CD8-positive, alpha-beta memory T cell (primary cell): Measurements from ENCODE around the gene LPIN1. TPM values are rescaled to one million over a fixed set of nuclear protein-coding genes. Genes with fewer than 3 reads are reported as not detected.

Experiments used
- CTCF ChIA-PET: fragments of 350-600 bp; sonication (Branson Sonifier 250); formaldehyde crosslinking; loops from one replicate; lab custom pipeline; 2021; ENCODE audit warnings: antibody characterized with exemption; lab: Charles Lee
- POLR2A ChIA-PET: fragments of 350-600 bp; sonication (Branson Sonifier 250); formaldehyde crosslinking; loops from one replicate; lab custom pipeline; 2021; ENCODE audit warnings: antibody characterized with exemption; lab: Charles Lee
- DNase-seq, 5 donors: peaks; one replicate each; pipeline versions ENCODE4 v3.0.0 to v3.0.0-alpha.2; 2020 to 2022; ENCODE audit warnings: mixed read lengths in 1 of 5
- H3K27ac ChIP-seq: one replicate; pipeline ENCODE4 v1.7.0; 2013; ENCODE audit warnings: low read depth, mild to moderate bottlenecking, low read length, moderate library complexity
- H3K27me3 ChIP-seq: 2 replicates; pipeline ENCODE4 v1.7.0; 2013; ENCODE audit warnings: low read length, mild to moderate bottlenecking; ENCODE audit not compliant: insufficient read depth, poor library complexity, severe bottlenecking
- H3K36me3 ChIP-seq: 2 replicates; pipeline ENCODE4 v1.7.0; 2013; ENCODE audit warnings: mild to moderate bottlenecking, low read length, moderate library complexity; ENCODE audit not compliant: insufficient read depth
- H3K4me1 ChIP-seq: 2 replicates; pipeline ENCODE4 v1.7.0; 2013; ENCODE audit warnings: mild to moderate bottlenecking, low read length, moderate library complexity; ENCODE audit not compliant: insufficient read depth
- H3K4me3 ChIP-seq: 2 replicates; pipeline ENCODE4 v1.7.0; 2013; ENCODE audit warnings: mild to moderate bottlenecking, low read length
- H3K9me3 ChIP-seq: 2 replicates; pipeline ENCODE4 v1.7.0; 2013; ENCODE audit warnings: mild to moderate bottlenecking, low read length
- H3K27ac Mint-ChIP-seq, 8 donors: one replicate each; pipeline ENCODE4 v1.8.0; 2020 to 2021; ENCODE audit warnings: mixed read lengths in 8 of 8, mild to moderate bottlenecking in 6 of 8, inconsistent platforms in 3 of 8, moderate library complexity in 3 of 8
- H3K27me3 Mint-ChIP-seq, 2 donors: one replicate each; pipeline ENCODE4 v1.8.0; 2020 to 2021; ENCODE audit warnings: mixed read lengths in 2 of 2, mild to moderate bottlenecking in 1 of 2, moderate library complexity in 1 of 2
- H3K36me3 Mint-ChIP-seq, 3 donors: one replicate each; pipeline ENCODE4 v1.8.0; 2020 to 2021; ENCODE audit warnings: mixed read lengths in 3 of 3, inconsistent platforms in 1 of 3, mild to moderate bottlenecking in 1 of 3
- H3K4me1 Mint-ChIP-seq, 3 donors: one replicate each; pipeline ENCODE4 v1.8.0; 2020 to 2021; ENCODE audit warnings: mixed read lengths in 3 of 3, inconsistent platforms in 1 of 3, mild to moderate bottlenecking in 1 of 3
- H3K4me3 Mint-ChIP-seq, 7 donors: one replicate each; pipeline ENCODE4 v1.8.0; 2020 to 2021; ENCODE audit warnings: mixed read lengths in 7 of 7, mild to moderate bottlenecking in 6 of 7, moderate library complexity in 4 of 7, inconsistent platforms in 2 of 7
- H3K9me3 Mint-ChIP-seq, 5 donors: one replicate each; pipeline ENCODE4 v1.8.0; 2020 to 2022; ENCODE audit warnings: mixed read lengths in 5 of 5, mild to moderate bottlenecking in 3 of 5, moderate library complexity in 2 of 5, inconsistent platforms in 1 of 5
- polyA plus RNA-seq: library from polyadenylated mRNA; unstranded; fragments of 300-500 nt; fragmentation: Illumina TruSeq; gene quantifications from one replicate; pipeline ENCODE4 v1.2.3, GENCODE V29; 2021
- total RNA-seq, 2 experiments: library from RNA; stranded (reverse); gene quantifications; one replicate each; pipeline ENCODE4 v1.2.3, GENCODE V29; 2021

The LPIN1 gene, protein sequence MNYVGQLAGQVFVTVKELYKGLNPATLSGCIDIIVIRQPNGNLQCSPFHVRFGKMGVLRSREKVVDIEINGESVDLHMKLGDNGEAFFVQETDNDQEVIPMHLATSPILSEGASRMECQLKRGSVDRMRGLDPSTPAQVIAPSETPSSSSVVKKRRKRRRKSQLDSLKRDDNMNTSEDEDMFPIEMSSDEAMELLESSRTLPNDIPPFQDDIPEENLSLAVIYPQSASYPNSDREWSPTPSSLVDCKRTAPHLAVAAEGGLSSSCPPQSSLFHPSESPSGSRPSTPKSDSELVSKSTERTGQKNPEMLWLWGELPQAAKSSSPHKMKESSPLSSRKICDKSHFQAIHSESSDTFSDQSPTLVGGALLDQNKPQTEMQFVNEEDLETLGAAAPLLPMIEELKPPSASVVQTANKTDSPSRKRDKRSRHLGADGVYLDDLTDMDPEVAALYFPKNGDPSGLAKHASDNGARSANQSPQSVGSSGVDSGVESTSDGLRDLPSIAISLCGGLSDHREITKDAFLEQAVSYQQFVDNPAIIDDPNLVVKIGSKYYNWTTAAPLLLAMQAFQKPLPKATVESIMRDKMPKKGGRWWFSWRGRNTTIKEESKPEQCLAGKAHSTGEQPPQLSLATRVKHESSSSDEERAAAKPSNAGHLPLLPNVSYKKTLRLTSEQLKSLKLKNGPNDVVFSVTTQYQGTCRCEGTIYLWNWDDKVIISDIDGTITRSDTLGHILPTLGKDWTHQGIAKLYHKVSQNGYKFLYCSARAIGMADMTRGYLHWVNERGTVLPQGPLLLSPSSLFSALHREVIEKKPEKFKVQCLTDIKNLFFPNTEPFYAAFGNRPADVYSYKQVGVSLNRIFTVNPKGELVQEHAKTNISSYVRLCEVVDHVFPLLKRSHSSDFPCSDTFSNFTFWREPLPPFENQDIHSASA
- 10 to 100 TPM; 34.8 to 37.1 TPM for total RNA-seq
- 25.7 TPM for polyA plus RNA-seq

DNA sequence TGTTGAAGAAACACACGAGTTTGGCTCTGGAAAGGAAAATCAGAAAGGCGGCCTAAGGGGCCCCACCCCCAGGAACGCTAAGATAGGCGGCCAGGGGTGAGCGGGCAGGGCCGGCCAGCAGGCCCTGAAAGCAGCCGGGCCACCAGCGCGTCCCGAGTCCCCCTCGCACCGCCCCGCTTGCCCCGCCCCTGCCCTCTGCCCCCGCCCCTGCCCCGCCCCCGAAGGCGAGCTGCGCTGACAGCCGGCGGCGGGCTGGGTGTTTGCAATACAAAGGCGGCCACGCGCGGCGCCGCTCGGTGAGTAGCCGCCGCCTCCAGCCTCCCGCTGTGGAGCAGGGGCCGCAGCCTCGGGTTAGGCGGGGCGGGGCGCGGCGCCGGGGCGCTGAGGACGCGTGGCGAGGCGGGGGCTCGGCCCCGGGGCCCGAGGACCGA is at the start of gene LPIN1:
LPIN1 (plus strand) TSS at position 257 of the 431 bp plus-strand sequence. CDS start 18,910 bp downstream, outside the sequence.
- peak within 1 kb of the TSS; percentile 87 for H3K27ac ChIP-seq
- Mint-ChIP-seq H3K27ac (peak within 1 kb of the TSS; percentile 85 to 99 (median 94)), H3K9me3 (no peaks in the 10 kb centered on the region), H3K4me1 (peaks cover 68 to 77% (median 72%) of the 10 kb centered on the region in 3 donors), H3K36me3 (peaks cover 0 to 6% (median 0%) of the 10 kb centered on the region in 3 donors), H3K27me3 (no peaks in the 10 kb centered on the region), H3K4me3 (peak within 1 kb of the TSS; percentile 87 to 95 (median 94))
- H3K4me3 ChIP-seq = peak within 1 kb of the TSS; percentile 87
- peak; percentile 82 to 90 (median 84) for DNase-seq
- no peaks in the 10 kb centered on the region for H3K27me3 ChIP-seq
- ChIA-PET POLR2A (interaction anchor here (1.0 to 1.8 kb wide), 2 partner anchors 29 to 591 kb away, joined by 4 to 5 read pairs; partner anchors contain the start of gene SLC66A3), CTCF (interaction anchor here (1.3 to 5.3 kb wide), 8 partner anchors 10 to 53 kb away, joined by 3 to 70 read pairs (median 4); no protein-coding TSS in a partner anchor)
- H3K4me1 ChIP-seq = peaks cover 71% of the 10 kb centered on the region
- no peaks in the 10 kb centered on the region for H3K36me3 ChIP-seq
- H3K9me3 ChIP-seq = no peaks in the 10 kb centered on the region

DNA sequence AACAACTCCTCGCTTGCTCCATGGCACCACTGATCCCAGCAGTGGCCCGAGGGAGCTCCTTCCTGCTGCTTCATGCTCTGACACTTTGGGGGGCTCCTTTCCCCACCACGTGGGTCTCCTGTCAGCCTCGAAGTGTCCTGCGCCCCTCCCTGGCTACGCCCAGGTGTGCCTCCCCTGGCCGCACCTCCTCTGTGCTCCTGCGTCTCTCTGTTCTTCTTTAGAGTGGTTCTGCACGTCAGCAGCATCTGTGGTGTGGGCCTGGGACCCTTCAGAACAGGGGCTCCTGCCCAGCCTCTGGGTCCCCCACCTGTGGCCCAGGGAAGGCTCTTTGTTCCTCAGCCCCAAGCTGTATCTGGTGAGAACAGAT is 49.7 kb upstream of the LPIN1 start:
- POLR2A ChIA-PET = no interaction called here
- CTCF ChIA-PET = interaction anchor here (0.8 to 3.3 kb wide), 3 partner anchors 50 to 1310 kb away, joined by 3 to 18 read pairs (median 4); partner anchors contain the start of gene LPIN1
- H3K27me3 Mint-ChIP-seq = no peaks in the 10 kb centered on the region
- no peak for DNase-seq
- H3K9me3 Mint-ChIP-seq = no peaks in the 10 kb centered on the region
- H3K4me3 Mint-ChIP-seq = no peak overlapping the region
- Histone ChIP-seq H3K4me1 (no peaks in the 10 kb centered on the region), H3K27me3 (no peaks in the 10 kb centered on the region), H3K4me3 (no peak overlapping the region), H3K9me3 (no peaks in the 10 kb centered on the region), H3K27ac (no peak overlapping the region), H3K36me3 (no peaks in the 10 kb centered on the region)
- peaks cover 2 to 5% (median 4%) of the 10 kb centered on the region in 3 donors for H3K4me1 Mint-ChIP-seq
- no peaks in the 10 kb centered on the region for H3K36me3 Mint-ChIP-seq
- H3K27ac Mint-ChIP-seq = no peak overlapping the region

DNA sequence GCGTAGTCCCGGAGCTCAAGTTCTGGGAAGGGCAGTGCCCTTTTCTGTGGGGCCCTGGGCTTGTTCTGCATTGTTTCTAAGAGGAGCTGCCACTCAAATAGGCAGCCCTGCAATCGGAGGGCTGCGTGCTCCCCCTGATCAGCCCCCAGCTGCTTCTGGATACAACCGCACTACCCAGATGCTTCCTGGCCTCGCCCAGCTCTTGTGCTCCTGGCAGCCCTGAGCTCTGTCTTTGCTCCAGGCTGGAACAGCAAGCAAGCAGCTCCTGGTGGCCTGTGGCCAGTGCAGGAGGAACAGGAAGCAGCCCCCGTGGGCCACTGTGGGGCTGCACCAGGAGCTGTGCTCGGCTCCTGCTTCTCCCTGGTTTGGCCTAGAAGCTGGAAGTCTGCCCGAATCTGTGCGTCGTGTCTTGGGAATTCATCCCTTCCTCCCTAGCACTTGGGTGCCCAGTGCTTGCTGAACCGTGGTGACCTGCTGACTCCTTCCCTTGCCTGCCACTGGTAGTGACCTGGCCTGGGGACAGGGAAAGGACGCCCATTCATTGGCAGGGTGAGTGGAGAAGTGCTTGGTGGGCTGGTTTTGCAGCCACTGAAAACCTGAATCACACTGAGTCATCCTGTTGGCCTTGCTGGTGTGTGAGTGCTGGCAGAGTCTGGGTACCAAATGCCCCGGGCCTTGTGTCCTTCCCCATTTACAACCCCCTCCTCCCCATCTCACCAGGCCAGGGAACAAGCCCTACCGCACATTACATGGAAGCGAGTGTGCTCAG is 49.1 kb upstream of the LPIN1 start:
- no peak overlapping the region for H3K4me3 ChIP-seq

DNA sequence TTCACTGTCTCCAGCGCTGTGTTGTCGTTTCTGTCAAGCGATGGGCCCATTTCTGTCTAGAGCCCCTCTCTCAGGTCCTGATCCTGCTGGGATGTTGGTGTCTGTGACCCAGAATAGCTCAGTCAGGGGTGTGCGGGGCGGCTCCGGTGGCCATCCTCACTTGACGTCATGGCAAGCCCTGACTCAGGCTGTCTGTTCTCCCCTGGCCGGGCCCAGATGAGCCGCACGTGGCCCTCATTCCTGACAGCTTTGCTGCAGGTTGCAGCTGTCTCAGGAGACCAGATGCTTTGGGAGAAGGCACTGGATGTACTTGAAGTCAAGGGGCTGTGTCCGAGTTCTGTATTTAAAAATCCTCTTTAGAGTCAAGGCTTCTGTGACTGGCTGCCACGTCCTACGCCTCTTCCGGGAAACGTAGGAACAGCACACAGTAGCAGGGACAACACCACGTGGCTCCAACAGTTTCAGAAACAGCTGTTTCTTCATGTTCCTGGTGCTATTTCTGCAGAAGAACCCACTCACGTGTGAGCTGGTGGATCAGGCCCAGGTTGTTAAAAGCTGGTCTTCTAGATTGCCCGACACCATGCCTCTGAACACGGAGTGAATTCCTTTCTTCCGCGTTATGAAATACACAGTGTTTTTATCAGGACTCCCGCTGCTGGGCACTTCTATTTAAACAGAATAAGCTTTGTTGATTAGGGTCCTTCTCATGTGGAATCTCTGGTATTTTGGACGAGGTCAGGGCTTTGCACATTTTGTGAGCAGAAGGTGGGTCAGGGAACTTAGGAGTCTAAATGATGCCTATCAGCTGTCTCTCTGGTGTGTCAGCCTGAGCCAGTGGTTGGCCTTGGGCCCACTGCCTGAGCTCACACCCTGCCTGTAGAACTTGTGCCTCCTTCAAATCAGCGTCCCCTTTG is 48.2 kb upstream of the LPIN1 start:
- Mint-ChIP-seq H3K4me3 (no peak overlapping the region), H3K4me1 (no peaks in the 10 kb centered on the region), H3K9me3 (no peaks in the 10 kb centered on the region), H3K36me3 (no peaks in the 10 kb centered on the region), H3K27ac (no peak overlapping the region), H3K27me3 (no peaks in the 10 kb centered on the region)
- Histone ChIP-seq H3K9me3 (no peaks in the 10 kb centered on the region), H3K4me1 (no peaks in the 10 kb centered on the region), H3K4me3 (no peak overlapping the region), H3K27ac (no peak overlapping the region), H3K36me3 (no peaks in the 10 kb centered on the region), H3K27me3 (no peaks in the 10 kb centered on the region)
- ChIA-PET POLR2A (no interaction called here), CTCF (interaction anchor here (0.7 to 3.7 kb wide), 5 partner anchors 9 to 86 kb away, joined by 3 to 18 read pairs (median 4); no protein-coding TSS in a partner anchor)
- DNase-seq = no peak

More for the DNA sequence above, 49.1 kb upstream of the LPIN1 start:
- no peaks in the 10 kb centered on the region for H3K36me3 ChIP-seq
- Mint-ChIP-seq H3K4me3 (no peak overlapping the region), H3K4me1 (peaks cover 2 to 5% (median 4%) of the 10 kb centered on the region in 3 donors), H3K36me3 (no peaks in the 10 kb centered on the region), H3K9me3 (no peaks in the 10 kb centered on the region), H3K27ac (no peak overlapping the region), H3K27me3 (no peaks in the 10 kb centered on the region)
- no peak for DNase-seq
- ChIA-PET CTCF (interaction anchor here (1.0 to 3.7 kb wide), 4 partner anchors 8 to 1310 kb away, joined by 3 to 18 read pairs (median 10); no protein-coding TSS in a partner anchor), POLR2A (no interaction called here)
- no peaks in the 10 kb centered on the region for H3K27me3 ChIP-seq
- H3K27ac ChIP-seq = no peak overlapping the region
- no peaks in the 10 kb centered on the region for H3K4me1 ChIP-seq
- H3K9me3 ChIP-seq = no peaks in the 10 kb centered on the region

DNA sequence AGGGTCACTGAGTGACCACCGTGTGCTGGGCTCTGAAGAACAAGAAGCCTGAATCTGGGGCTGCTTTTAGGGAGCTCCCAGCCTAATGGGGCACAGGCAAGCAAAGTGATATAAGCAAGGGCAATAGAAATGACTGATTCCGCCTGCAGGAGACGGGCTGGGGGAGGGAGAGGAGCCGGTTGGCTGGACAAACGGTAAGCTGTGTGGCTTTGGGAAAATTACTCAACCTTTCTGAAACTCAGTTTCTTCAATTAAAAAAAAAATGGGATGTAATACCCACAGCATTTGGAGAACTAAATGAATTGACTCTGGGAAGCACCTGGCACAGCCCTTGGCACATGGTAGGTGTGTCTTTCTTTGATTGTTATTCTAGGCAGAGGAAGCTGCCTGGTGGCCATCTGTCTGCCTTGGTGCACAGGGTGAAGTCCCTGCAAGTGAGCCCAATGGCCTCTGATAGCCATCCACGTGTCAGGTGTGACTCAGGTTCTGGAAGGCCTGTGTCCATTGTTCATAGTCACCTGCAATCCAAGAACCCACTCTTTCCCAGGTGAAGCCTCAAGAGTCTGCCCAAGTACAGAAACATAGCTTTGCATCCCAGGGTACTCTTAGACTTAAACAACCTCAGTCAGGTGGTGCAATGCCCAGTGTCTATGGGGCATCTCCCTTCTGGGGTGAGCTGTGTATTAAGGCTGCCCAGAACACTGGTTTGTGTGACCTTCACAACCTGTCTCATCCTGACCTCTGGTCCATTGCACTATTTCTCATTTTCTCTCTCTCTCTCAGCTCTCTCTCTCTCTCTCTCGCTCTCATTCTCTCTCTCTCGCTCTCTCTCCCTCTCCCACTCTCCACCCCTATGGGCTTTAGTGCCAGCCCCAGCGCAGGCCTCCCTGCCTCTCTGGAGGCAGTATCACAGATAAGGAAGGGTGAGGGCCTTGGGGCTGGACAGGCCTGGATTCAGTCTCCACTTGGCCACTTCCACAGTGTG is 46.5 kb upstream of the LPIN1 start:
- Mint-ChIP-seq H3K4me1 (no peaks in the 10 kb centered on the region), H3K9me3 (no peaks in the 10 kb centered on the region), H3K27me3 (no peaks in the 10 kb centered on the region), H3K36me3 (no peaks in the 10 kb centered on the region), H3K4me3 (no peak overlapping the region), H3K27ac (no peak overlapping the region)
- Histone ChIP-seq H3K9me3 (no peaks in the 10 kb centered on the region), H3K27ac (no peak overlapping the region), H3K4me3 (no peak overlapping the region), H3K36me3 (no peaks in the 10 kb centered on the region), H3K4me1 (no peaks in the 10 kb centered on the region), H3K27me3 (no peaks in the 10 kb centered on the region)
- ChIA-PET POLR2A (no interaction called here), CTCF (interaction anchor here (1.5 to 3.7 kb wide), 2 partner anchors 80 to 84 kb away, joined by 3 to 16 read pairs; no protein-coding TSS in a partner anchor)
- no peak for DNase-seq

DNA sequence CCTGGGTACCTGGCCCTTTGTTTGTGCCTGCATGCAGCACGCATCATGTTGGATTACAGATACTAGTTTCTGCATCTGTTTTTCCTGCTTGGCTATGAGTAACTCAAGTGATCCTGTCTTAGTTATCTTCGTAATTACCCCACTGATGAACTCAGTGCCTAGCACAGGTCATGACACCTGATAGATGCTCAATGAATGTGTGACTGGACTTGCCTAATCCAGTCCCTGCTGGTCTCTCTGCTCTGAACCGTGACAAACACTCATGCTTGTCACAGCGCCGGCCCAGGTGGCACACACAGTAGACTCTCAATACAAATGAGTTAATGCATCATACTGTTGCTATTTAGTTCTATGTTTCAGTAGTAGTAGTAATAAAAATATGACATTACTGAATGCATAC is 45.2 kb upstream of the LPIN1 start:
- Mint-ChIP-seq H3K27me3 (no peaks in the 10 kb centered on the region), H3K9me3 (no peaks in the 10 kb centered on the region)

More for the DNA sequence above, 45.2 kb upstream of the LPIN1 start:
- no peaks in the 10 kb centered on the region for H3K36me3 ChIP-seq
- DNase-seq = no peak
- POLR2A ChIA-PET = no interaction called here
- H3K4me1 Mint-ChIP-seq = no peaks in the 10 kb centered on the region
- H3K4me3 ChIP-seq = no peak overlapping the region
- H3K36me3 Mint-ChIP-seq = no peaks in the 10 kb centered on the region
- no peaks in the 10 kb centered on the region for H3K4me1 ChIP-seq
- H3K4me3 Mint-ChIP-seq = no peak overlapping the region
- CTCF ChIA-PET = interaction anchor here (1.5 kb wide), 1 partner anchor 78 kb away, joined by 3 read pairs; no protein-coding TSS in a partner anchor
- H3K27ac Mint-ChIP-seq = no peak overlapping the region
- H3K9me3 ChIP-seq = no peaks in the 10 kb centered on the region
- H3K27me3 ChIP-seq = no peaks in the 10 kb centered on the region
- H3K27ac ChIP-seq = no peak overlapping the region
